ENCODE results near the gene LMCD1.

DNA sequence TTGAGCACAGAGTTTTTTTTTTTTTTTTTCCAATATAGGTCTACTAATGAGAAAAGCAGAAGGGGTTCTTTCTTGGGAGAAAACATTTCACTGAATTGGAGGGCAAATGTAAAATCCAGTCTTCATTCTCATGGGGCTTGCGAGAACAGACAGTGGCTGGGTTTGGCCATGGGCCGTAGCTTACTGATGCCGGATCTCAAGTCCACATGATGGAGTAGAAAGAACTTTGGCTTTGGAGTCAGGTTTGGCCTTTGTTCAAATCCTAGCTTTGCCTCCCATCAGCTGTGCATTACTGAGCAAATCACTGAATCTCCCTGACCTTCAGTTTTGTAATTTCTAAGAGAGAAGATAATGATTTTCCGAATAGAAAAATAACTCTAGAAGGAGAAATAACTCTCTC, 59.7 kb downstream of the LMCD1 start:
- TF ChIP-seq RFX5 (IDR thresholded peaks at IDR 0.05; ENCODE audit: borderline replicate concordance, low read depth, low read length) (no peak), CBX5 (IDR thresholded peaks at IDR 0.05; ENCODE audit: low read depth, low read length) (no peak), EZH2 (IDR thresholded peaks at IDR 0.05; ENCODE audit: low read depth, low read length, severe bottlenecking) (no peak), GABPA (IDR thresholded peaks at IDR 0.05; ENCODE audit: borderline replicate concordance, insufficient read depth, low read length) (no peak)
- TF ChIP-seq, protein P1, sequence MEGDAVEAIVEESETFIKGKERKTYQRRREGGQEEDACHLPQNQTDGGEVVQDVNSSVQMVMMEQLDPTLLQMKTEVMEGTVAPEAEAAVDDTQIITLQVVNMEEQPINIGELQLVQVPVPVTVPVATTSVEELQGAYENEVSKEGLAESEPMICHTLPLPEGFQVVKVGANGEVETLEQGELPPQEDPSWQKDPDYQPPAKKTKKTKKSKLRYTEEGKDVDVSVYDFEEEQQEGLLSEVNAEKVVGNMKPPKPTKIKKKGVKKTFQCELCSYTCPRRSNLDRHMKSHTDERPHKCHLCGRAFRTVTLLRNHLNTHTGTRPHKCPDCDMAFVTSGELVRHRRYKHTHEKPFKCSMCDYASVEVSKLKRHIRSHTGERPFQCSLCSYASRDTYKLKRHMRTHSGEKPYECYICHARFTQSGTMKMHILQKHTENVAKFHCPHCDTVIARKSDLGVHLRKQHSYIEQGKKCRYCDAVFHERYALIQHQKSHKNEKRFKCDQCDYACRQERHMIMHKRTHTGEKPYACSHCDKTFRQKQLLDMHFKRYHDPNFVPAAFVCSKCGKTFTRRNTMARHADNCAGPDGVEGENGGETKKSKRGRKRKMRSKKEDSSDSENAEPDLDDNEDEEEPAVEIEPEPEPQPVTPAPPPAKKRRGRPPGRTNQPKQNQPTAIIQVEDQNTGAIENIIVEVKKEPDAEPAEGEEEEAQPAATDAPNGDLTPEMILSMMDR (IDR thresholded peaks at IDR 0.05; ENCODE audit: control extremely low read depth in 1 of 3, insufficient read depth in 1 of 3, low read depth in 1 of 3, low read length in 3 of 3), result no peak

Measured in H1 (cell line).